Activated CD8-positive, alpha-beta memory T cell treated with anti-CD3 and anti-CD28 coated beads for 48 hours (primary cell): ENCODE data around the gene EPB41L4A.

ENCODE experiments used
- DNase-seq, 3 experiments: peaks; one replicate each; pipeline ENCODE4 v3.0.0-alpha.2; 2020; ENCODE audit warnings: low read depth in 2 of 3, low spot score in 2 of 3

Gene EPB41L4A

GRCh38 chr5:112316006-112316405, 103.1 kb downstream of the EPB41L4A start:
- DNase-seq: no peak

- DNase-seq: no peak
Measured at GRCh38 chr5:112312295-112313275, 106.5 kb downstream of the EPB41L4A start.

- DNase-seq: no peak
Measured at GRCh38 chr5:112310746-112311145, 108.3 kb downstream of the EPB41L4A start.

GRCh38 chr5:112308608-112309007, 110.5 kb downstream of the EPB41L4A start:
- DNase-seq: no peak

GRCh38 chr5:112306956-112307355, 112.1 kb downstream of the EPB41L4A start:
- no peak for DNase-seq

- no peak for DNase-seq
Measured at GRCh38 chr5:112304743-112305142, 114.3 kb downstream of the EPB41L4A start.

GRCh38 chr5:112303685-112304084, 115.4 kb downstream of the EPB41L4A start:
- DNase-seq: no peak

GRCh38 chr5:112294126-112294525, 125.0 kb downstream of the EPB41L4A start:
- DNase-seq: no peak

GRCh38 chr5:112293587-112293986, 125.5 kb downstream of the EPB41L4A start:
- DNase-seq: no peak

- DNase-seq: no peak
Measured at GRCh38 chr5:112290691-112291090, 128.4 kb downstream of the EPB41L4A start.

- DNase-seq: no peak
Measured at GRCh38 chr5:112289465-112289864, 129.6 kb downstream of the EPB41L4A start.

- DNase-seq: no peak
Measured at GRCh38 chr5:112283943-112284929, 134.8 kb downstream of the EPB41L4A start.

- no peak for DNase-seq
Measured at GRCh38 chr5:112283034-112283582, 136.0 kb downstream of the EPB41L4A start.

- DNase-seq: no peak
Measured at GRCh38 chr5:112279082-112279481, 140.0 kb downstream of the EPB41L4A start.

GRCh38 chr5:112276991-112277390, 142.1 kb downstream of the EPB41L4A start:
- DNase-seq: no peak

GRCh38 chr5:112275671-112276070, 143.4 kb downstream of the EPB41L4A start:
- DNase-seq: no peak

GRCh38 chr5:112270299-112271293, 148.5 kb downstream of the EPB41L4A start:
- no peak for DNase-seq

- no peak for DNase-seq
Measured at GRCh38 chr5:112267231-112267630, 151.8 kb downstream of the EPB41L4A start.

GRCh38 chr5:112264666-112265065, 154.4 kb downstream of the EPB41L4A start:
- no peak for DNase-seq

GRCh38 chr5:112264151-112264550, 154.9 kb downstream of the EPB41L4A start:
- DNase-seq: no peak
